ENCODE data around the gene COL7A1. TPM values are rescaled to one million over a fixed set of nuclear protein-coding genes. Genes with fewer than 3 reads are reported as not detected.

Gene COL7A1
- total RNA-seq = 1 to 10 TPM; 4.2 to 5.3 TPM
- long read RNA-seq, donor 1, partial matches to known transcripts = 2 of 3 reads
- long read RNA-seq, donor 1, other reads (novel, unspliced or antisense) = 1 of 3 reads
- long read RNA-seq, donor 2, partial matches to known transcripts = 4 of 4 reads
- long read RNA-seq, donor 2, other reads (novel, unspliced or antisense) = 0 of 4 reads

GRCh38 chr3:48595075-48595525, at the start of gene COL7A1:
TSS of gene COL7A1 (minus strand) at chr3:48595329. CDS start at chr3:48595159, 170 bp downstream.
- no peak for DNase-seq (ENCODE audit: low spot score)
- intact Hi-C loops (cut with DNase I) = no loop called here

GRCh38 chr3:48642605-48643004, 47.5 kb upstream of the COL7A1 start:
- intact Hi-C loops (cut with DNase I) = no loop called here
- DNase-seq (ENCODE audit: low spot score) = no peak

GRCh38 chr3:48641396-48641795, 46.3 kb upstream of the COL7A1 start:
- no peak for DNase-seq (ENCODE audit: low spot score)
- intact Hi-C loops (cut with DNase I) = no loop called here

- intact Hi-C loops (cut with DNase I) = no loop called here
- no peak for DNase-seq (ENCODE audit: low spot score)
These were observed 44.9 kb upstream of the COL7A1 start for GRCh38 chr3:48639944-48640606.

- intact Hi-C loops (cut with DNase I) = no loop called here
These were observed 42.2 kb upstream of the COL7A1 start for GRCh38 chr3:48637305-48637704.

GRCh38 chr3:48636149-48636655, 41.1 kb upstream of the COL7A1 start:
- intact Hi-C loops (cut with DNase I) = no loop called here
- DNase-seq (ENCODE audit: low spot score) = no peak

More at GRCh38 chr3:48637305-48637704, 42.2 kb upstream of the COL7A1 start:
- DNase-seq (ENCODE audit: low spot score) = no peak

- intact Hi-C loops (cut with DNase I) = no loop called here
- DNase-seq (ENCODE audit: low spot score) = peak; percentile 99
These were observed 40.3 kb upstream of the COL7A1 start, which contains the start of gene SLC26A6 for GRCh38 chr3:48635222-48636021. TSS of gene SLC26A6 (minus strand) at chr3:48635461. CDS start at chr3:48635393, 68 bp downstream.

GRCh38 chr3:48634661-48635221, 39.6 kb upstream of the COL7A1 start:
- peak; percentile 89 for DNase-seq (ENCODE audit: low spot score)
- intact Hi-C loops (cut with DNase I) = no loop called here

GRCh38 chr3:48633743-48634142, 38.6 kb upstream of the COL7A1 start:
- intact Hi-C loops (cut with DNase I) = no loop called here
- no peak for DNase-seq (ENCODE audit: low spot score)

- intact Hi-C loops (cut with DNase I) = no loop called here
- DNase-seq (ENCODE audit: low spot score) = no peak
These were observed 38.1 kb upstream of the COL7A1 start for GRCh38 chr3:48633256-48633655.

- DNase-seq (ENCODE audit: low spot score) = no peak
- intact Hi-C loops (cut with DNase I) = no loop called here
These were observed 36.7 kb upstream of the COL7A1 start for GRCh38 chr3:48631516-48632448.

- DNase-seq (ENCODE audit: low spot score) = no peak
- intact Hi-C loops (cut with DNase I) = no loop called here
These were observed 35.7 kb upstream of the COL7A1 start for GRCh38 chr3:48630833-48631232.

- peak; percentile 68 for DNase-seq (ENCODE audit: low spot score)
- intact Hi-C loops (cut with DNase I) = no loop called here
These were observed 35.3 kb upstream of the COL7A1 start for GRCh38 chr3:48630407-48630806.

- intact Hi-C loops (cut with DNase I) = no loop called here
- peak; percentile 48 for DNase-seq (ENCODE audit: low spot score)
These were observed 34.8 kb upstream of the COL7A1 start for GRCh38 chr3:48629894-48630293.

GRCh38 chr3:48628277-48629017, 33.3 kb upstream of the COL7A1 start:
- DNase-seq (ENCODE audit: low spot score) = no peak

GRCh38 chr3:48625600-48625999, 30.5 kb upstream of the COL7A1 start:
- intact Hi-C loops (cut with DNase I) = no loop called here
- peak; percentile 54 for DNase-seq (ENCODE audit: low spot score)

More at GRCh38 chr3:48628277-48629017, 33.3 kb upstream of the COL7A1 start:
- intact Hi-C loops (cut with DNase I) = no loop called here

- DNase-seq (ENCODE audit: low spot score) = no peak
- intact Hi-C loops (cut with DNase I) = no loop called here
These were observed 29.6 kb upstream of the COL7A1 start for GRCh38 chr3:48624767-48625166.

Measured in posterior vena cava (tissue), 2 donors.